Small intestine (tissue), 16 donors: ENCODE measurements around the gene XIST. TPM values are rescaled to one million over a fixed set of nuclear protein-coding genes. Genes with fewer than 3 reads are reported as not detected.
"Not testable (repeated sequence)": the region's sequence is repeated elsewhere in the genome, so short reads cannot be mapped to it uniquely, and the experiment has no call there.

Experiments used
- DNase-seq, 2 donors: peaks; one replicate each; pipeline versions ENCODE4 v3.0.0 to v3.0.0-alpha.2; 2013
- FAIRE-seq: peaks from 2 replicates; lab custom pipeline; 2012; peaks lifted over from hg19 to GRCh38; lab: Jason Lieb, UNC
- H3K27ac ChIP-seq, 3 donors: one replicate each; pipeline ENCODE4 v1.5.1; 2013; ENCODE audit warnings: low read length in 2 of 3, mild to moderate bottlenecking in 2 of 3, control low read depth in 1 of 3, inconsistent platforms in 1 of 3, low read depth in 1 of 3, moderate library complexity in 1 of 3
- H3K27me3 ChIP-seq, 3 donors: one replicate each; pipeline ENCODE4 v1.6.1; 2013; ENCODE audit warnings: low read length in 3 of 3, inconsistent platforms in 1 of 3; ENCODE audit not compliant: control insufficient read depth in 3 of 3, insufficient read depth in 3 of 3
- H3K36me3 ChIP-seq, 3 donors: one replicate each; pipeline ENCODE4 v1.6.1; 2013; ENCODE audit warnings: low read length in 3 of 3, inconsistent platforms in 1 of 3, low read depth in 1 of 3, mild to moderate bottlenecking in 1 of 3, moderate library complexity in 1 of 3; ENCODE audit not compliant: control insufficient read depth in 3 of 3, insufficient read depth in 2 of 3
- H3K4me1 ChIP-seq, 3 donors: one replicate each; pipeline ENCODE4 v1.6.1; 2013; ENCODE audit warnings: low read length in 2 of 3, inconsistent platforms in 1 of 3, low read depth in 1 of 3, mild to moderate bottlenecking in 1 of 3, moderate library complexity in 1 of 3; ENCODE audit not compliant: control insufficient read depth in 3 of 3, insufficient read depth in 2 of 3
- H3K4me3 ChIP-seq, 3 donors: one replicate each; pipeline ENCODE4 v1.5.1; 2013; ENCODE audit warnings: low read length in 3 of 3, control low read depth in 1 of 3, inconsistent platforms in 1 of 3, low read depth in 1 of 3, mild to moderate bottlenecking in 1 of 3, moderate library complexity in 1 of 3
- H3K9me3 ChIP-seq, 2 donors: one replicate each; pipeline ENCODE4 v1.6.1; 2013; ENCODE audit warnings: low read depth in 1 of 2, low read length in 1 of 2; ENCODE audit not compliant: control insufficient read depth in 2 of 2, insufficient read depth in 1 of 2
- WGBS, 3 donors: extraction: QIAGEN DNeasy Blood & Tissue Kit; methylation state at CpG; one replicate each; pipeline ENCODE4 v1.1.7; 2013; 5-methylcytosine and 5-hydroxymethylcytosine counted together
- long read RNA-seq, 10 donors: transcript quantifications; one replicate each; lab custom pipeline, GENCODE V29; 2026
- polyA plus RNA-seq, 4 donors: library from polyadenylated mRNA; stranded (reverse) in 3 of 4; unstranded in 1 of 4; fragments of 200-250 nt in 3 of 4; fragments of 120-200 nt in 1 of 4; gene quantifications; one replicate each; pipeline versions ENCODE4 v1.2.1 to v1.2.3, GENCODE V29; 2013
- donor health status: healthy with polysubstance abuse.
- donor health status: control.
- donor health status: control.
- donor health status: Bipolar disorder and iron deficiency.
- donor health status: healthy.

The XIST gene
- 10 to 100 TPM in 1 of 4 donors, 1 to 10 TPM in 1, under 1 TPM in 2; 0.06 to 36.5 (median 1.3) TPM for polyA plus RNA-seq
- long read RNA-seq, donor 1: 0 reads
- long read RNA-seq, donor 2, full-length matches to known transcripts: 3 of 88 reads
- long read RNA-seq, donor 2, partial matches to known transcripts: 85 of 88 reads
- long read RNA-seq, donor 2, other reads (novel, unspliced or antisense): 0 of 88 reads
- long read RNA-seq, donor 3, full-length matches to known transcripts: 17 of 317 reads
- long read RNA-seq, donor 3, partial matches to known transcripts: 300 of 317 reads
- long read RNA-seq, donor 3, other reads (novel, unspliced or antisense): 0 of 317 reads
- long read RNA-seq, donor 4, full-length matches to known transcripts: 1 of 6 reads
- long read RNA-seq, donor 4, partial matches to known transcripts: 5 of 6 reads
- long read RNA-seq, donor 4, other reads (novel, unspliced or antisense): 0 of 6 reads
- long read RNA-seq, donor 5, full-length matches to known transcripts: 6 of 67 reads
- long read RNA-seq, donor 5, partial matches to known transcripts: 61 of 67 reads
- long read RNA-seq, donor 5, other reads (novel, unspliced or antisense): 0 of 67 reads
- long read RNA-seq, donor 6, full-length matches to known transcripts: 21 of 124 reads
- long read RNA-seq, donor 6, partial matches to known transcripts: 103 of 124 reads
- long read RNA-seq, donor 6, other reads (novel, unspliced or antisense): 0 of 124 reads
- long read RNA-seq, donor 7: 0 reads
- long read RNA-seq, donor 8: 0 reads
- long read RNA-seq, donor 9: 0 reads
- long read RNA-seq, donor 10, full-length matches to known transcripts: 33 of 349 reads
- long read RNA-seq, donor 10, partial matches to known transcripts: 316 of 349 reads
- long read RNA-seq, donor 10, other reads (novel, unspliced or antisense): 0 of 349 reads

DNA sequence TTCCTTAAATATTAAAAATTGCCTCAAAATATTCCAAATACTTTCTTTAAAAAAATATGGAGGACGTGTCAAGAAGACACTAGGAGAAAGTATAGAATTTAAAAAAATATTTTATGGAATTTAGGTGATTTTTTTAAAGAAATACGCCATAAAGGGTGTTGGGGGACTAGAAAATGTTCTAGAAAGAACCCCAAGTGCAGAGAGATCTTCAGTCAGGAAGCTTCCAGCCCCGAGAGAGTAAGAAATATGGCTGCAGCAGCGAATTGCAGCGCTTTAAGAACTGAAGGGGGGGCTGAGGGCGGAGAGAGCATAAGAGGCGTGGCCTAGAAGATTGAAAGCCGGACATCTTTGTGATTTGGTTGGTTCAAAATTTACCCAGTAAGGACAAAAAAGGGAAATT lies at the start of gene XIST:
Gene XIST, minus strand, starts transcription at position 248 of the 400 bp plus-strand sequence.
- H3K27me3 ChIP-seq: no peaks in the 10 kb centered on the region
- 60 to 88% (median 86%) methylated on average over 8 of the region's 8 CpGs for WGBS, 3 donors
- H3K27ac ChIP-seq: peak within 1 kb of the TSS in 1 of 3 donors; percentile 73
- no peaks in the 10 kb centered on the region for H3K9me3 ChIP-seq
- H3K36me3 ChIP-seq: no peaks in the 10 kb centered on the region
- H3K4me1 ChIP-seq: no peaks in the 10 kb centered on the region
- DNase-seq: no peak
- peak within 1 kb of the TSS in 1 of 3 donors; percentile 57 for H3K4me3 ChIP-seq
- no peak for FAIRE-seq

DNA sequence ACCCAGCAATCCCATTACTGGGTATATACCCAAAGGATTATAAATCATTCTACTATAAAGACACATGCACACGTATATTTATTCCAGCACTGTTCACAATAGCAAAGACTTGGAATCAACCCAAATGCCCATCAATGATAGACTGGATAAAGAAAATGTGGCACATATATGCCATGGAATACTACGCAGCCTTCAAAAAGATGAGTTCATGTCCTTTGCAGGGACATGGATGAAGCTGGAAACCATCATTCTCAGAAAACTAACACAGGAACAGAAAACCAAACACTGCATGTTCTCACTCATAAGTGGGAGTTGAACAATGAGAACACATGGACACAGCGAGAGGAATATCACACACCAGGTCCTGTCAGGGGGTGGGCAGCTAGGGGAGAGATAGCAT lies 45.8 kb upstream of the XIST start:
- not testable (repeated sequence) for H3K36me3 ChIP-seq, H3K4me1 ChIP-seq, DNase-seq, H3K9me3 ChIP-seq, H3K27ac ChIP-seq, H3K4me3 ChIP-seq, H3K27me3 ChIP-seq, FAIRE-seq
- WGBS, 3 donors: 83 to 89% (median 84%) methylated on average over 3 of the region's 3 CpGs

DNA sequence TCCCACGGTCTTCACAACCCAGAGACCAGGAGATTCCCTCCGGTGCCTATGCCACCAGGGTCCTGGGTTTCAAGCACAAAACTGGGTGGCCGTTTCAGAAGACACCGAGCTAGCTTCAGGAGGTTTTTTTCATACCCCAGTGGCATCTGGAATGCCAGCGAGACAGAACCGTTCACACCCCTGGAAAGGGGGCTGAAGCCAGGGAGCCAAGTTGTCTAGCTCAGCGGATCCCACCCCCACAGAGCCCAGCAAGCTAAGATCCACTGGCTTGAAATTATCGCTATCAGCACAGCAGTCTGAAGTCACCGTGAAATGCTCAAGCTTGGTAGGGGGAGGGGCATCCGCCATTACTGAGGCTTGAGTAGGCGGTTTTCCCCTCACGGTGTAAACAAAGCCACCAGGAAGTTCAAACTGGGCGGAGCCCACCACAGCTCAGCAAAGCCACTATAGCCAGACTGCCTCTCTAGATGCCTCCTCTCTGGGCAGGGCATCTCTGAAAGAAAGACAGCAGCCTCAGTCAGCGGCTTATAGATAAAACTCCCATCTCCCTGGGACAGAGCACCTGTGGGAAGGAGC lies 40.1 kb upstream of the XIST start:
- not testable (repeated sequence) for FAIRE-seq

DNA sequence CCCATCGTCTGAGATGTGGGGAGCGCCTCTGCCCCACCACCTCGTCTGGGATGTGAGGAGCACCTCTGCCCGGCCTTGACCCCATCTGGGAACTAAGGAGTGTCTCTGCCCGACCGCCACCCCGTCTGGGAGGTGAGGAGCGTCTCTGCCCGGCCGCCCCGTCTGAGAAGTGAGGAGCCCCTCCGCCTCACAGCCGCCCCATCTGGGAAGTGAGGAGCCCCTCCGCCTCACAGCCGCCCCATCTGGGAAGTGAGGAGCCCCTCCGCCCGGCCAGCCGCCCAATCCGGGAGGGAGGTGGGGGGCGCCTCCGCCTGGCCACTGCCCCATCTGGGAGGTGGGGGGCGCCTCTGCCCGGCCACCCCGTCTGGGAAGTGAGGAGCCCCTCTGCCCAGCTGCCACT lies 29.7 kb upstream of the XIST start:
- H3K27ac ChIP-seq, H3K4me1 ChIP-seq, FAIRE-seq, H3K27me3 ChIP-seq, H3K36me3 ChIP-seq, H3K9me3 ChIP-seq, DNase-seq, H3K4me3 ChIP-seq: not testable (repeated sequence)
- 94 to 96% (median 96%) methylated on average over 15 to 24 of the region's 24 CpGs for WGBS, 3 donors

More for the DNA sequence above, 40.1 kb upstream of the XIST start:
- DNase-seq, H3K27ac ChIP-seq, H3K27me3 ChIP-seq, H3K9me3 ChIP-seq, H3K4me3 ChIP-seq, H3K36me3 ChIP-seq, H3K4me1 ChIP-seq: not testable (repeated sequence)
- WGBS, 3 donors: 48 to 83% (median 82%) methylated on average over 14 of the region's 14 CpGs

DNA sequence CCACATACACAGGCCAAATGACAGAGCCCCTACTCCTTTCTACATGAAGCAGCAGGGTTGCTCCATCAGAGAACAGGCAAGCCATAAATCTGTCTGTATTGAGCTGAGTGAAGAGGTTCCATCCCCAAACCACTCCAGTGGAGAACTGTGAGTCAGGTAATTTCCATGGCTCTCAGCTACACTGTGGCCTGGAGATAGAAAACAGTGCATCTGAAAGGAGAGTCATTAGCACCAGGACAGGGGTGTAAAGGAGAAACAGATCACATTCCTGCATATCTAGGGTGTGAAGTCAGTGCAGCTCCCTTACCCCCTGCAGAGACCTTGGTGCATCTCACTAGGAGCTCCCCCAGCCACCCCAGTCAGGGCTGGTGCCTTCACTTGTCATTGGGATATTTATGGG lies 25.2 kb upstream of the XIST start:
- H3K9me3 ChIP-seq: no peaks in the 10 kb centered on the region
- FAIRE-seq (no peak), DNase-seq (no peak)
- no peaks in the 10 kb centered on the region for H3K36me3 ChIP-seq
- H3K27me3 ChIP-seq: no peaks in the 10 kb centered on the region
- H3K4me1 ChIP-seq: no peaks in the 10 kb centered on the region
- H3K27ac ChIP-seq: no peak overlapping the region
- no peak overlapping the region for H3K4me3 ChIP-seq

DNA sequence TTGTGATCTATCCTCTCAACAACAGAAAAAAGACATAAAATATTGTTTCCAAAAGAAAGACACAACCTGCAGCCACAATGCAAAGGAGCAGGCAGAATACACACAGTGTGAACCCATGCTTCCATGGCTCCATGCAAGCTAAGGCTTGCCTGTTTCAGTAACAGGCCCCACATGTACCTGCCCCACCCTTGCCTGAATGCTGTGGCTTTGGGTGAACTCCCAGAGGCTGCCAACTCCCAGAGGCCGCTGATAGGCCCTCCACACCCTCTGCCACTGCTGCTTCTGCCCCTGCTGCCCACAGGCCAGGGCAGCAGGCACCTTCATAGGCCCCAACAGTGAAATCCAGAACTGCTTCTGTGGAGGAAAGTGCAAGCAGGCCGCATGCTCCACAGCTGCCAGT lies 24.4 kb upstream of the XIST start:
- 77 to 100% (median 77%) methylated on average over 1 to 2 of the region's 2 CpGs for WGBS, 3 donors
- H3K4me1 ChIP-seq: no peaks in the 10 kb centered on the region
- DNase-seq (peak in 1 of 2 donors; percentile 0), FAIRE-seq (no peak)
- H3K36me3 ChIP-seq: no peaks in the 10 kb centered on the region
- no peaks in the 10 kb centered on the region for H3K27me3 ChIP-seq
- H3K9me3 ChIP-seq: no peaks in the 10 kb centered on the region
- no peak overlapping the region for H3K4me3 ChIP-seq
- H3K27ac ChIP-seq: no peak overlapping the region

DNA sequence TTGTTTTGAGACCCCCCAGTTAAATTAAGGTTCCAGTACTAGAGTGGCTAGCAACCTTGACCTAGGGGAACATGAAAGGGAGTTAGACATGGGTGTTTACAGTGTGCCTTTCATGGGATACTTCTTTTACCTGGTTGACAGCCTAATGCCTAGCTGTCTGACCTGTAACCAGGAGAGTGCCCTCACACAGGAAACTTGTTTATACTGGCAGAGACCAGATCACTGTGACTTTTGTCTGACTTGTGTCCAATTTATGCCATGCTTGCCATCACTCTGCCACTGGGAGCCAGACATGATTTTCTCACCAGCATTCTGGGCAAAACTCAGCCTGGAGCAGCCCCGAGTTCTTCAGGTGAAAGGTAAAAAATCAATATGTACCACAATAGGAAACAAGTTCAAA lies 16.4 kb upstream of the XIST start:
- Histone ChIP-seq H3K4me1 (no peaks in the 10 kb centered on the region), H3K4me3 (no peak overlapping the region), H3K36me3 (no peaks in the 10 kb centered on the region), H3K27me3 (no peaks in the 10 kb centered on the region), H3K27ac (no peak overlapping the region), H3K9me3 (no peaks in the 10 kb centered on the region)
- DNase-seq: no peak
- 63 to 88% (median 75%) methylated on average over 1 of the region's 1 CpG for WGBS, 3 donors
- FAIRE-seq: no peak

DNA sequence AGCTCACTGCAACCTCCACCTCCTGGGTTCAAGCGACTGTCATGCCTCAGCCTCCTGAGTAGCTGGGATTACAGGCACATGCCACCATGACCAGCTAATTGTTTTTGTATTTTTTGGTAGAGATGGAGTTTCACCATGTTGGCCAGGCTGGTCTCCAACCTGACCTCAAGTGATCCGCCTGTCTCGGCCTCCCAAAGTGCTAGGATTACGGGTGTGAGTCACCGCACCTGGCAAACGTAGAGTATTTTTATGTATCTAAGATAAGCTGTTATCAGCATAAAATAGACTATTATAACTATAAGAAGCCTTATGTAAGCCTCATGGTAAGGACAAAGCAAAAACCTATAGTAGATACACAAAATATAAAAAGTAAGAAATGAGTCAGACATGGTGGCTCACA lies 14.6 kb upstream of the XIST start:
- Histone ChIP-seq H3K27ac (no peak overlapping the region), H3K27me3 (no peaks in the 10 kb centered on the region), H3K36me3 (no peaks in the 10 kb centered on the region), H3K4me1 (no peaks in the 10 kb centered on the region), H3K4me3 (no peak overlapping the region), H3K9me3 (no peaks in the 10 kb centered on the region)
- WGBS, 3 donors: 37 to 71% (median 42%) methylated on average over 6 of the region's 6 CpGs
- FAIRE-seq (no peak), DNase-seq (peak in 1 of 2 donors; percentile 54)
